Loucy (cell line): ENCODE measurements around the gene PLEKHF1.

ENCODE experiments used
- H2AFZ ChIP-seq: fragments of 200-600 bp; sonication (generic); 2 replicates; pipeline ENCODE4 v1.6.0; 2016; ENCODE audit warnings: antibody characterized with exemption, mild to moderate bottlenecking, low read length, moderate library complexity
- H3F3A ChIP-seq: fragments of 200-600 bp; 2 replicates; pipeline ENCODE4 v1.6.0; 2016; ENCODE audit warnings: antibody characterized with exemption, low read depth, mild to moderate bottlenecking
- H3K27me3 ChIP-seq: fragments of 200-600 bp; sonication (generic); 2 replicates; pipeline ENCODE4 v1.6.1; 2014; ENCODE audit warnings: low read length, mild to moderate bottlenecking; ENCODE audit not compliant: insufficient read depth, poor library complexity, severe bottlenecking
- H3K36me3 ChIP-seq: fragments of 200-600 bp; sonication (generic); 2 replicates; pipeline ENCODE4 v1.6.1; 2016; ENCODE audit warnings: low read length; ENCODE audit not compliant: insufficient read depth
- H3K4me1 ChIP-seq: fragments of 200-600 bp; sonication (generic); 2 replicates; pipeline ENCODE4 v1.5.1; 2014; ENCODE audit warnings: low read length, mild to moderate bottlenecking; ENCODE audit not compliant: insufficient read depth, poor library complexity, severe bottlenecking
- H3K4me2 ChIP-seq: fragments of 200-600 bp; sonication (generic); 2 replicates; pipeline ENCODE4 v1.6.0; 2014; ENCODE audit warnings: antibody characterized with exemption, low read length, low read depth, mild to moderate bottlenecking; ENCODE audit not compliant: poor library complexity, severe bottlenecking
- H3K4me3 ChIP-seq: fragments of 200-600 bp; sonication (generic); 2 replicates; pipeline ENCODE4 v1.5.1; 2014; ENCODE audit warnings: low read length, mild to moderate bottlenecking, mixed read lengths; ENCODE audit not compliant: poor library complexity, severe bottlenecking
- H3K79me2 ChIP-seq: fragments of 200-600 bp; sonication (generic); 2 replicates; pipeline ENCODE4 v1.6.1; 2014; ENCODE audit warnings: low read length; ENCODE audit not compliant: insufficient read depth
- H3K9ac ChIP-seq: fragments of 200-600 bp; sonication (generic); 2 replicates; pipeline ENCODE4 v1.6.0; 2014; ENCODE audit warnings: mild to moderate bottlenecking, low read depth, low read length, moderate library complexity; ENCODE audit not compliant: poor library complexity, severe bottlenecking
- H3K9me2 ChIP-seq: fragments of 200-600 bp; sonication (generic); replicated peaks from 2 replicates; pipeline ENCODE4 v1.6.1; 2016; ENCODE audit warnings: low read depth, low read length, mixed read lengths
- H3K9me3 ChIP-seq: fragments of 200-600 bp; sonication (generic); 2 replicates; pipeline ENCODE4 v1.6.1; 2014; ENCODE audit warnings: mild to moderate bottlenecking, antibody characterized with exemption, low read length, low read depth; ENCODE audit not compliant: insufficient read depth
- H4K20me1 ChIP-seq: fragments of 200-600 bp; sonication (generic); 2 replicates; pipeline ENCODE4 v1.6.0; 2014; ENCODE audit warnings: antibody characterized with exemption, low read length, mild to moderate bottlenecking; ENCODE audit not compliant: insufficient read depth, poor library complexity, severe bottlenecking
- EZH2phosphoT487 ChIP-seq: fragments of 200-600 bp; IDR thresholded peaks from 2 replicates; pipeline ENCODE4 v1.6.1; 2018; ENCODE audit warnings: antibody characterized with exemption, mild to moderate bottlenecking, moderate library complexity, borderline replicate concordance
- TF ChIP-seq, protein P1 (sequence below): fragments of 200-600 bp; sonication (generic); conservative IDR thresholded peaks from 2 replicates; pipeline ENCODE4 v1.5.1; 2014; ENCODE audit warnings: mild to moderate bottlenecking, antibody characterized with exemption, low read length

The PLEKHF1 gene

DNA sequence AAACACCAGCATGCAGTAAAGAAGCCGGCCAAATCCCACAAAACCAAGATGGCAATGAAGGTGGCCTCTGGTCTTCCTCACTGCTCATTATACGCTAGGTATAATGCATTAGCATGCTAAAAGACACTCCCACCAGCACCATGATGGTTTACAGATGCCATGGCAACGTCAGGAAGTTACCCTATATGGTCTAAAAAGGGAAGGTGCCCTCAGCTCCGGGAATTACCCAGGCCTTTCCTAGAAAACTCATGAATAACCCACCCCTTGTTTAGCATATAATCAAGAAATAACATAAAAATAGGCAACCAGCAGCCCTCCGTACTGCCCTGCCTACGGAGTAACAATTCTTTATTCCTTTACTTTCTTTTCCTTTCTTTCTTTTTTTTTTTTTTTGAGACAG is 21.1 kb upstream of the PLEKHF1 start:
- H3K9me3 ChIP-seq = no peaks in the 10 kb centered on the region
- H3K4me3 ChIP-seq = no peak overlapping the region
- TF ChIP-seq, protein P1, sequence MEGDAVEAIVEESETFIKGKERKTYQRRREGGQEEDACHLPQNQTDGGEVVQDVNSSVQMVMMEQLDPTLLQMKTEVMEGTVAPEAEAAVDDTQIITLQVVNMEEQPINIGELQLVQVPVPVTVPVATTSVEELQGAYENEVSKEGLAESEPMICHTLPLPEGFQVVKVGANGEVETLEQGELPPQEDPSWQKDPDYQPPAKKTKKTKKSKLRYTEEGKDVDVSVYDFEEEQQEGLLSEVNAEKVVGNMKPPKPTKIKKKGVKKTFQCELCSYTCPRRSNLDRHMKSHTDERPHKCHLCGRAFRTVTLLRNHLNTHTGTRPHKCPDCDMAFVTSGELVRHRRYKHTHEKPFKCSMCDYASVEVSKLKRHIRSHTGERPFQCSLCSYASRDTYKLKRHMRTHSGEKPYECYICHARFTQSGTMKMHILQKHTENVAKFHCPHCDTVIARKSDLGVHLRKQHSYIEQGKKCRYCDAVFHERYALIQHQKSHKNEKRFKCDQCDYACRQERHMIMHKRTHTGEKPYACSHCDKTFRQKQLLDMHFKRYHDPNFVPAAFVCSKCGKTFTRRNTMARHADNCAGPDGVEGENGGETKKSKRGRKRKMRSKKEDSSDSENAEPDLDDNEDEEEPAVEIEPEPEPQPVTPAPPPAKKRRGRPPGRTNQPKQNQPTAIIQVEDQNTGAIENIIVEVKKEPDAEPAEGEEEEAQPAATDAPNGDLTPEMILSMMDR = no peak
- TF ChIP-seq EZH2phosphoT487 = no peak
- no peaks in the 10 kb centered on the region for H3K27me3 ChIP-seq
- H3K9ac ChIP-seq = no peak overlapping the region
- no peak overlapping the region for H2AFZ ChIP-seq
- H3K9me2 ChIP-seq = no peaks in the 10 kb centered on the region
- no peaks in the 10 kb centered on the region for H3K36me3 ChIP-seq
- H3K79me2 ChIP-seq = no peaks in the 10 kb centered on the region
- no peaks in the 10 kb centered on the region for H4K20me1 ChIP-seq
- no peak overlapping the region for H3K4me2 ChIP-seq
- no peaks in the 10 kb centered on the region for H3F3A ChIP-seq
- H3K4me1 ChIP-seq = peaks cover 12% of the 10 kb centered on the region

DNA sequence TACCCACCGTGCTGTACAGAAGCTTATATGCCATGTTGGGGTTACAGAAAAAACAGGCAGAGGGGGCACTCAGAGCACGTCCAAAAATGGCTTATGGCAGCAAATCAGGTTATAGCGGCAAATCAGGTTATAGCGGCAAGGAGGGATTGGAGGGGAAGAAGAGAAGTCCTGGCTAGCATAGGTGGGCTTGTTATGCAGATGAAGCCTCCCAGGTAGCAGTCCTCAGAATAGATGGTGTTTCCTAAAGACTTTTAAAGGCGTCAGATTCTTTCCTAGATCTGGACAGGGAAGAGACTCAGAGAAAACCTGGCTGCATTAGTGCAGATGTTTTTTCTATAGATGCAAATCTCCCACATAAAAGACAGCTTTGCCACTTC is 19.8 kb upstream of the PLEKHF1 start:
- peak overlapping the region; percentile 11 for H3K9ac ChIP-seq

DNA sequence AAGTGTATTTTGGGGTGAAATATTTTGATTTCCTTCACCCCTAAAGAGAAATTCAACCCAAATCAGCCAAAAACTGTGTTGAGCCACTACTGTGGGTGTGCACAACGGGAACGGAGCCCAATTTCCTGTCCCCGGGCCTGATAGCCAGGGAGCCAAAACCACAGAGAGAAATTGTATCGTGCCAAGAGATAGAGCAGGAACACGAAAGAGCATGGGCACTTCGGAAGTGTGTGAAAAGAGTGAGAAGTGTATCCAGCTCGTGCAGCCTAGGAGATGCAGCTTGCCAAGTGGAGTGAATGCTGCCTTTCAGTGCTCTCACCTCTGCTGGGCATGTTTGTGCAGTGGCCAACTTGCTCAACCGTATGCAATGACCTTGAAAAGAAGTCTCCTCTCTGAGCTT is 19.4 kb upstream of the PLEKHF1 start:
- Histone ChIP-seq H3K27me3 (no peaks in the 10 kb centered on the region), H3F3A (no peaks in the 10 kb centered on the region), H3K9ac (peak overlapping the region; percentile 11), H4K20me1 (no peaks in the 10 kb centered on the region), H2AFZ (peak overlapping the region; percentile 29; the same call in 1 of the 2 replicates), H3K9me2 (no peaks in the 10 kb centered on the region), H3K9me3 (no peaks in the 10 kb centered on the region), H3K36me3 (no peaks in the 10 kb centered on the region), H3K79me2 (no peaks in the 10 kb centered on the region), H3K4me2 (peak overlapping the region; percentile 40), H3K4me1 (peaks cover 12% of the 10 kb centered on the region), H3K4me3 (peak overlapping the region; percentile 23)
- TF ChIP-seq, protein P1 = no peak
- no peak for TF ChIP-seq EZH2phosphoT487

More for the DNA sequence above, 19.8 kb upstream of the PLEKHF1 start:
- Histone ChIP-seq H3K4me2 (peak overlapping the region; percentile 40), H3K27me3 (no peaks in the 10 kb centered on the region), H3K9me2 (no peaks in the 10 kb centered on the region), H3F3A (no peaks in the 10 kb centered on the region), H4K20me1 (no peaks in the 10 kb centered on the region), H3K4me1 (peaks cover 12% of the 10 kb centered on the region), H2AFZ (peak overlapping the region; percentile 29; the same call in 1 of the 2 replicates), H3K79me2 (no peaks in the 10 kb centered on the region), H3K9me3 (no peaks in the 10 kb centered on the region), H3K4me3 (no peak overlapping the region), H3K36me3 (no peaks in the 10 kb centered on the region)
- TF ChIP-seq EZH2phosphoT487 = no peak
- TF ChIP-seq, protein P1 = no peak
